Smooth muscle cell (in vitro differentiated cells): Measurements from ENCODE around the gene ROR1. TPM values are rescaled to one million over a fixed set of nuclear protein-coding genes. Genes with fewer than 3 reads are reported as not detected.

Experiments
- DNase-seq: peaks from one replicate; lab custom pipeline; 2025; ENCODE audit not compliant: unreplicated experiment; lab: John Stamatoyannopoulos, UW
- H2AFZ ChIP-seq: fragments of 200-600 bp; sonication (generic); 2 replicates; pipeline ENCODE4 v1.6.0; 2016; ENCODE audit warnings: antibody characterized with exemption, low read depth, mild to moderate bottlenecking
- H3F3A ChIP-seq: fragments of 200-600 bp; sonication (generic); 2 replicates; pipeline ENCODE4 v1.6.0; 2017; ENCODE audit warnings: antibody characterized with exemption, low read depth
- H3K27ac ChIP-seq: fragments of 200-600 bp; sonication (generic); 2 replicates; pipeline ENCODE4 v1.5.1; 2016; ENCODE audit warnings: low read depth, mild to moderate bottlenecking
- H3K27me3 ChIP-seq: fragments of 200-600 bp; sonication (generic); 2 replicates; pipeline ENCODE4 v1.6.1; 2016; ENCODE audit warnings: low read depth, mild to moderate bottlenecking
- H3K36me3 ChIP-seq: fragments of 200-600 bp; sonication (generic); 2 replicates; pipeline ENCODE4 v1.5.1; 2016; ENCODE audit warnings: low read depth
- H3K4me1 ChIP-seq: fragments of 200-600 bp; sonication (generic); 2 replicates; pipeline ENCODE4 v1.5.1; 2016; ENCODE audit warnings: low read depth
- H3K4me2 ChIP-seq: fragments of 200-600 bp; sonication (generic); 2 replicates; pipeline ENCODE4 v1.6.0; 2016; ENCODE audit warnings: mild to moderate bottlenecking
- H3K4me3 ChIP-seq: fragments of 200-600 bp; sonication (generic); 2 replicates; pipeline ENCODE4 v1.5.1; 2016; ENCODE audit warnings: mild to moderate bottlenecking
- H3K79me2 ChIP-seq: fragments of 200-600 bp; sonication (generic); 2 replicates; pipeline ENCODE4 v1.6.0; 2016; ENCODE audit warnings: low read depth, mild to moderate bottlenecking
- H3K9ac ChIP-seq: fragments of 200-600 bp; sonication (generic); 2 replicates; pipeline ENCODE4 v1.6.0; 2016; ENCODE audit warnings: low read depth
- H3K9me3 ChIP-seq: fragments of 200-600 bp; sonication (generic); replicated peaks from 2 replicates; pipeline ENCODE4 v1.5.1; 2016; ENCODE audit warnings: low read depth
- H4K20me1 ChIP-seq: fragments of 200-600 bp; sonication (generic); 2 replicates; pipeline ENCODE4 v1.6.0; 2016; ENCODE audit warnings: low read depth
- WGBS: methylation state at CpG from one replicate; pipeline ENCODE4 v1.1.7; 2016; ENCODE audit warnings: low lambda C conversion rate; 5-methylcytosine and 5-hydroxymethylcytosine counted together
- polyA plus RNA-seq: library from polyadenylated mRNA; unstranded; fragments of >200 nt; fragmentation: Nextera tagmentation; extraction: Ambion mirVana; gene quantifications from 2 replicates; pipeline ENCODE4 v1.2.1, GENCODE V29; 2016
- total RNA-seq: library from RNA; depleted of rRNA; stranded (reverse); fragments of >200 nt; gene quantifications from 2 replicates; pipeline ENCODE4 v1.2.3, GENCODE V29; 2014
- TF ChIP-seq, protein P1 (sequence below): fragments of 200-600 bp; sonication (generic); IDR thresholded peaks from 2 replicates; pipeline ENCODE4 v1.5.1; 2017; ENCODE audit warnings: borderline replicate concordance, mild to moderate bottlenecking, antibody characterized with exemption; ENCODE audit not compliant: insufficient read depth, poor library complexity, severe bottlenecking

The ROR1 gene
- total and polyA plus RNA-seq, 2 experiments from 2014 or later: 3.3 to 7.2 TPM

DNA sequence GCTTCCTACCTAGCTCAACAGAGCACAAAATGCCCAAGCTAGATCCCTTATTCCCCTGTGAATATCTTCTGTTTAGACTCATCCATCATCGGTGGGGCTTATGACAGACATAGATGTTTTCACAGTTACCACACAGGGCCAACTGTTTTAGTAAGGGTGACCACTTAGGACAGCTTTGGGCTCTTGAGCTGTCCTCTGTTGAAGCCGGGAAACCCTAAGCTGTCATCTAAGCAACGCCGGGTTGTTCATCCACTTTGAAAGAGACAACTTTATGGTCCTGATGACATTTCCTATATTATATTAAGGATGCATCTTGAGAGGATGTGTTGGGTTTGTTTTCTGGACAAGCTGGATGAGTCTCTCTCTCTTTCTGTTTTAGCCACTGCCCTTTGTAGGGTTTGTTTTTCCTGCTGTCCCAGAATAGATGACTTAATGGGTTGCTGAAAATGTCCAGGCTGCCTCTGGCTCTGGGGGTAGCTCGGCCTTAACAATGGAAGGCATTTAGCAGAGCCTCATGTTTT is 319.1 kb downstream of the ROR1 start:
- Histone ChIP-seq H3K79me2 (no peaks in the 10 kb centered on the region), H3K36me3 (no peaks in the 10 kb centered on the region), H2AFZ (no peak overlapping the region), H3K27me3 (no peaks in the 10 kb centered on the region), H3K4me1 (peaks cover 11% of the 10 kb centered on the region), H4K20me1 (no peaks in the 10 kb centered on the region), H3K4me3 (no peak overlapping the region), H3F3A (peaks cover 9% of the 10 kb centered on the region), H3K4me2 (no peak overlapping the region), H3K27ac (no peak overlapping the region), H3K9me3 (no peaks in the 10 kb centered on the region), H3K9ac (no peak overlapping the region)
- WGBS: 33% methylated on average over 5 of the region's 5 CpGs
- no peak for DNase-seq
- TF ChIP-seq, protein P1, sequence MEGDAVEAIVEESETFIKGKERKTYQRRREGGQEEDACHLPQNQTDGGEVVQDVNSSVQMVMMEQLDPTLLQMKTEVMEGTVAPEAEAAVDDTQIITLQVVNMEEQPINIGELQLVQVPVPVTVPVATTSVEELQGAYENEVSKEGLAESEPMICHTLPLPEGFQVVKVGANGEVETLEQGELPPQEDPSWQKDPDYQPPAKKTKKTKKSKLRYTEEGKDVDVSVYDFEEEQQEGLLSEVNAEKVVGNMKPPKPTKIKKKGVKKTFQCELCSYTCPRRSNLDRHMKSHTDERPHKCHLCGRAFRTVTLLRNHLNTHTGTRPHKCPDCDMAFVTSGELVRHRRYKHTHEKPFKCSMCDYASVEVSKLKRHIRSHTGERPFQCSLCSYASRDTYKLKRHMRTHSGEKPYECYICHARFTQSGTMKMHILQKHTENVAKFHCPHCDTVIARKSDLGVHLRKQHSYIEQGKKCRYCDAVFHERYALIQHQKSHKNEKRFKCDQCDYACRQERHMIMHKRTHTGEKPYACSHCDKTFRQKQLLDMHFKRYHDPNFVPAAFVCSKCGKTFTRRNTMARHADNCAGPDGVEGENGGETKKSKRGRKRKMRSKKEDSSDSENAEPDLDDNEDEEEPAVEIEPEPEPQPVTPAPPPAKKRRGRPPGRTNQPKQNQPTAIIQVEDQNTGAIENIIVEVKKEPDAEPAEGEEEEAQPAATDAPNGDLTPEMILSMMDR: no peak

DNA sequence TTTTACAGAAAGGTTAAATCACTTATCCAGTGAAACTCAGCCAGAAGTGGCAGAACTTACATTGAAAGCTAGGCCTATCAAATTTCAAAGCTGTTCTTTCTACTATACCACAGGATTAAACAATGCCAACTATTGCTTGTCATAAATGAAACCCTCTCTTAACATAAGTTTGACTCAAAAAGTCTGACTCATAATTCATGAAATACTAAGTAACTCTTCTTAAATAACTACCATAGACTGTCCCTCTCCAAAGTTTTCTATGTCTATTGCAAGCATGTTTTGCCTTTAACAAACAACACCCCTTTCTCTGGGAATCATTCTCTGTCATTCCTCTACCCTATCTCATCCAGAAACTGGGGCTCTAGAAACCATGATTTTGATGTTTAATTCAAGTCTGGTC is 320.1 kb downstream of the ROR1 start:
- no peak overlapping the region for H3K9ac ChIP-seq
- no peak overlapping the region for H2AFZ ChIP-seq
- no peaks in the 10 kb centered on the region for H3K27me3 ChIP-seq
- H3K36me3 ChIP-seq: no peaks in the 10 kb centered on the region
- no peak overlapping the region for H3K27ac ChIP-seq
- TF ChIP-seq, protein P1: no peak
- no peaks in the 10 kb centered on the region for H3K79me2 ChIP-seq
- H4K20me1 ChIP-seq: no peaks in the 10 kb centered on the region
- H3F3A ChIP-seq: peaks cover 9% of the 10 kb centered on the region
- no peak overlapping the region for H3K4me2 ChIP-seq
- DNase-seq: no peak
- peaks cover 11% of the 10 kb centered on the region for H3K4me1 ChIP-seq
- no peaks in the 10 kb centered on the region for H3K9me3 ChIP-seq
- no peak overlapping the region for H3K4me3 ChIP-seq

DNA sequence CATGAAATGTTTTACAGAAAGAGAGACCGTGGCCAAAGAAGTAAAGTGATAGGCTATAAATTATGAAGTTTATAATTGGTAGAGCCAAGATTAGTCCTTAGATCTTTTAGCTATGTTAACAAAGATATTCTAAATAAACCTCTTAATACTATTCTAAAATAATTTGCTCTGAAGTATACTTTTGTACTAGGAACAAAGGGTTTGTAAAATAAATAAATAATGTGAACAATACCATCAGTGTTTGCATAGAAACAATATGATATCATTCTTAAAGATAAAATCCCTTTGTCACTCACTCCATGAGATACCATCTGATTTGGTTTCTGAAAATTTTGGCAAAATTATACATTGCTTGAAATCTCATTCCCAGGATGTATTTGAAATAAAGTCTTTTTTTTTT is 322.0 kb downstream of the ROR1 start:
- H2AFZ ChIP-seq: no peak overlapping the region
- peaks cover 9% of the 10 kb centered on the region for H3F3A ChIP-seq

DNA sequence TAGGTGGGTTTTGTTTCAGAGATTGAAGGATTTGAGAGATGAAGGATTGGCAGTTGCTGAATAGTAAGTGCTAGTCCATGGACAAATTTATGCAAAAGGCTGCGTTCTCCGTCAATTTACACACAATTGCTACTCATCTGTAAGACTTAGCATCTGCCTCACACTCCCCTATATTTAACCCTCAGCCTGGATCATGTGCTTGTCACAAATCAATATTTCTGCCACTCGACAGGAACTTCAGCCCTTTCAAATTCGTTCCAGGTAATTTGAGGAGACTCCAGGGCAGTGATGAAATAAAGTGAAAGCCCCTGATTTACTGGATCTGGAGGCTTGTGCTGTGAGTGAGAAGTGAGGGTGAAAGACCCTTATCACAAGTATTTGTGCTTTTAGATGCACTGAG is 324.0 kb downstream of the ROR1 start:
- Histone ChIP-seq H3K27me3 (no peaks in the 10 kb centered on the region), H3K4me2 (no peak overlapping the region), H4K20me1 (no peaks in the 10 kb centered on the region), H3K4me1 (peaks cover 4% of the 10 kb centered on the region), H3K9me3 (no peaks in the 10 kb centered on the region), H3K4me3 (no peak overlapping the region), H2AFZ (no peak overlapping the region), H3K79me2 (no peaks in the 10 kb centered on the region), H3F3A (peaks cover 9% of the 10 kb centered on the region), H3K9ac (no peak overlapping the region), H3K27ac (no peak overlapping the region), H3K36me3 (no peaks in the 10 kb centered on the region)
- DNase-seq: no peak
- TF ChIP-seq, protein P1: no peak
- 79% methylated on average over 4 of the region's 4 CpGs for WGBS

More for the DNA sequence above, 322.0 kb downstream of the ROR1 start:
- Histone ChIP-seq H3K4me2 (no peak overlapping the region), H3K9me3 (no peaks in the 10 kb centered on the region), H3K4me1 (peaks cover 11% of the 10 kb centered on the region), H3K27me3 (no peaks in the 10 kb centered on the region), H3K36me3 (no peaks in the 10 kb centered on the region), H4K20me1 (no peaks in the 10 kb centered on the region), H3K27ac (no peak overlapping the region), H3K9ac (no peak overlapping the region), H3K4me3 (no peak overlapping the region), H3K79me2 (no peaks in the 10 kb centered on the region)
- TF ChIP-seq, protein P1: no peak
- WGBS: 82% methylated on average over 1 of the region's 1 CpG
- DNase-seq: no peak
